ENCODE measurements around the gene C2orf49.

C2orf49 gene

DNA sequence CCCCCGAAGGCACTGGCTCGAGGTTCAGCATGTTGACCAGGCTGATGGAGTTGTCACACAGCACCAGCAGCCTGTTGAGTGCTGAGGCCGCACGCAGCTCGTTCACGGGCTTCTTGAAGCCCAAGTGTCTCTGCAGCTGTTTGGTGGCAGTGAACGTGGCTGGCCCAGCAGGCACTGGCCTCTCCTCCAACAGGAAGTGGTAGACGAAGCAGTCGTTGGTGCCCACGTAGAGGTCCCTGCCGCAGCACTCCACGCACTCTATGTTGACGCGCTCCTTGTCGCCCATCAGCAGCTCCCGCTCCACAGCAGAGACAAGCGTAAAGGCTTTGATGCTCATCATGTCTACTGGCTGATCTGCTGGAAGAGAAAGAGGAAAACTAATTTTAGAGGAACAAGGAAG lies 29.4 kb upstream of the C2orf49 start:
- DNase-seq = no peak
- TF ChIP-seq POLR2A (IDR thresholded peaks at IDR 0.05; ENCODE audit: low read length) (no peak), GATA1 (IDR thresholded peaks at IDR 0.05; ENCODE audit: low read depth, low read length) (no peak)

- no peak for TF ChIP-seq GATA1 (IDR thresholded peaks at IDR 0.05; ENCODE audit: low read depth, low read length)
- no peak for TF ChIP-seq POLR2A (IDR thresholded peaks at IDR 0.05; ENCODE audit: low read length)
Measured at GRCh38 chr2:105308382-105309146, 28.8 kb upstream of the C2orf49 start.

GRCh38 chr2:105309147-105309545 lies 28.2 kb upstream of the C2orf49 start:
- no peak for DNase-seq
- TF ChIP-seq GATA1 (IDR thresholded peaks at IDR 0.05; ENCODE audit: low read depth, low read length) (no peak), POLR2A (IDR thresholded peaks at IDR 0.05; ENCODE audit: low read length) (no peak)

More at GRCh38 chr2:105308382-105309146, 28.8 kb upstream of the C2orf49 start:
- no peak for DNase-seq

DNA sequence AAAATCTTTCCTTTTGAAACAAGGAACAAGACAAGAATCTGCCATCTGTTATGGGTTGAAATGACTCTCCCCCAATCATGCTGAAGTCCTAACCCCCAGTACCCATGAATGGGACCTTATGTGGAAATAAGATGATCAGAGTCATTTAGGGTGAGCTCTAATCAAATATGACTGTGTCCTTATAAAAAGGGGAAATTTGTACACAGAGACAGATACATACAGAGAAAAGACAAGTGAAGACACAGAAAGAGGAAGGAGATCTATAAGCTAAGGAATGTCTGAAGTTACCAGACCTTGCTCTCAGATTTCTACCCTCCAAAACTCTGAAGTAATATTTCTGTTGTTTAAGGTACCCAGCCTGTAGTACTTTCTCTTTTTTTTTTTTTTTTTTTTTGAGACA lies 23.5 kb upstream of the C2orf49 start:
- TF ChIP-seq POLR2A (IDR thresholded peaks at IDR 0.05; ENCODE audit: low read length) (no peak), GATA1 (IDR thresholded peaks at IDR 0.05; ENCODE audit: low read depth, low read length) (no peak)
- DNase-seq = no peak

DNA sequence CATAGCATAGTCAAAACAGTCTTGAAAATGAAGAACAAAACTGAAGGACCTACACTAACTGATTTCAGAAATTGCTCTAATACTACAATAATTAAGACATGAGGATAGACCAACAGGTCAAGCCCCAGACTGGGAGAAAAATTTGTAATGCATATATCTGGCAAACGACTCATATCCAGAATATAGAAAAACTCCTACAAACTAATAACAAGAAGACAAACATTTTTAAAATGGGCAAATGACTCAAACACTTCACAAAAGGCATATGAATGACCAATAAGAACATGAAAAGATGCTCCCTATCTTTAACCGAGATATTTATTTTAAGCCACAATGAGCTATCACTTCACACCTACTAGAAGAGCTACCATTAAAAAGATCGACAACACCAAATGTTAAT lies 22.0 kb upstream of the C2orf49 start:
- no peak for DNase-seq
- no peak for TF ChIP-seq POLR2A (IDR thresholded peaks at IDR 0.05; ENCODE audit: low read length)

DNA sequence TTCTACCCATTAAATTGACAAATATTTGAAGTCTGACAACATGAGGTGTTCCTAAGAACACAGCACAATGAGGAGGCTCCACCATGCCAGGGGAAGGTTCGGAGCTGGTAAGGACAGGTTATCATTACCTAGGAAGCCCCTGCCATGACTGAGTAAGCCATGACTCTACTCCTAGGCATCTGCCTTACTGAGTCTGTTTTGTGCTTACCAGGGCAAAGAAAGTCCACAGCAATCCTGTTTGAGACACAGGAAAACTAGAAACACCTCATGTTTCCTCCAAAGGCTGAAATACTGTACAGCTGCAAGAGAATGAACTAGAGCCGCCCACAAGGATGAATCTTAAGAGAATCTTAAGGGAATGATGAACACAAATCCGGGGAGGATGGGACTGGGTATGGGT lies 19.4 kb upstream of the C2orf49 start:
- DNase-seq = no peak
- TF ChIP-seq GATA1 (IDR thresholded peaks at IDR 0.05; ENCODE audit: low read depth, low read length) = no peak
- TF ChIP-seq POLR2A (IDR thresholded peaks at IDR 0.05; ENCODE audit: low read length) = no peak

GRCh38 chr2:105320651-105321215 lies 16.6 kb upstream of the C2orf49 start:
- no peak for DNase-seq

DNA sequence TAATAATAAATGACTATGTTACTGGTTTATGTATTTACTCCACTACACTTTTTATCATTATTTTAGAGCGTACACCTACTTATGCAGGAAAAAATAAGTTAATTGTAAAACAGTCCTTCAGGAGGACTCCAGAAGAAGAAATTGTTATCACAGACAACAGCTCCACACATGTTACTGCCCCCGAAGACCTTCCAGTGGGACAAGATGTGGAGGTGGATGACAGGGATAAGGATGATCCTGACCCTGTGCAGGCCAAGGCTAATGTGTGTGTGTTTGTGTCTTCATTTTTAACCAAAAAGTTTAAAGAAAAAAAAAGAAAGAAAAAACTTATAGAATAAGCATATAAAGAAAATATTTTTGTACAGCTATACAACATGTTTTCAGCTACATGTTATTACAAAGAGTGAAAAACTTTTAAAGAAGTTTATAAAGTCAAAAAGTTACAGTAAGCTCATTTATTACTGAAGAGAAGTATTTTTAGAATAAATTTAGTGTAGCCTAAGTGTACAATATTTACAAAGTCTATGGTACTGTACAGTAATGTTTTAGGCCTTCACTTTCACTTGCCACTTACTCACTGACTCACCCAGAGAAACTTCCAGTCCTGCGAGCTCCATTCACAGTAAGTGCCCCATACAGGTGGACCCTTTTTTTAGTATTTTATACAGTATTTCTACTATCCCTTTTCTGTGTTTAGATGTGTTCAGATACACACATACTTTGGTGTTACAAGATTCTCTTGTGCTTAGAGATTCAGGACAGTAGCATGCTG lies 15.3 kb upstream of the C2orf49 start:
- TF ChIP-seq POLR2A (IDR thresholded peaks at IDR 0.05; ENCODE audit: low read length) (no peak), GATA1 (IDR thresholded peaks at IDR 0.05; ENCODE audit: low read depth, low read length) (no peak)
- peak in 1 of 2 experiments; percentile 28 for DNase-seq

More at GRCh38 chr2:105320651-105321215, 16.6 kb upstream of the C2orf49 start:
- TF ChIP-seq GATA1 (IDR thresholded peaks at IDR 0.05; ENCODE audit: low read depth, low read length) (no peak), POLR2A (IDR thresholded peaks at IDR 0.05; ENCODE audit: low read length) (no peak)

GRCh38 chr2:105323111-105323510 lies 14.2 kb upstream of the C2orf49 start:
- DNase-seq = no peak
- TF ChIP-seq POLR2A (IDR thresholded peaks at IDR 0.05; ENCODE audit: low read length) (no peak), GATA1 (IDR thresholded peaks at IDR 0.05; ENCODE audit: low read depth, low read length) (no peak)

- no peak for TF ChIP-seq POLR2A (IDR thresholded peaks at IDR 0.05; ENCODE audit: low read length)
- TF ChIP-seq GATA1 (IDR thresholded peaks at IDR 0.05; ENCODE audit: low read depth, low read length) = no peak
- DNase-seq = no peak
Measured at GRCh38 chr2:105324101-105324500, 13.2 kb upstream of the C2orf49 start.

GRCh38 chr2:105324732-105325131 lies 12.6 kb upstream of the C2orf49 start:
- TF ChIP-seq POLR2A (IDR thresholded peaks at IDR 0.05; ENCODE audit: low read length) = no peak
- no peak for TF ChIP-seq GATA1 (IDR thresholded peaks at IDR 0.05; ENCODE audit: low read depth, low read length)
- no peak for DNase-seq

- peak; percentile 14 to 29 for DNase-seq
- no peak for TF ChIP-seq GATA1 (IDR thresholded peaks at IDR 0.05; ENCODE audit: low read depth, low read length)
- TF ChIP-seq POLR2A (IDR thresholded peaks at IDR 0.05; ENCODE audit: low read length) = no peak
Measured at GRCh38 chr2:105325389-105325963, 11.9 kb upstream of the C2orf49 start.

DNA sequence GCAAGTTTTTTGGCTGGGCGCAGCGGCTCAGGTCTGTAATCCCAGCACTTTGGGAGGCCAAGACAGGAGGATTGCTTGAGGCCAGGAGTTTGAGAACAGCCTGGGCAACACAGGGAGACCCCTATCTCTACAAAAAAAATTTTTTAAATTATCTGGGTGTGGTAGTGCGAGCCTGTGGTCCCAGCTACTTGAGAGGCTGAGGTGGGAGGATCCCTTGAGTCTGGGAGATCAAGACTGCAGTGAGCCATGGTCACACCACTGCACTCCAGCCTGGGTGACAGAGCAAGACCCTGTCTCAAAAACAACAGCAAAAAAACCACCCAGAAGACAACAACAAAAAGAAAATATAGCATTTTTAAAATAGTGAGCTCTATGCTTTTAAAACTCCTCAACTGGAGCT lies 10.1 kb upstream of the C2orf49 start:
- DNase-seq = peak; percentile 16 to 43

- TF ChIP-seq GATA1 (IDR thresholded peaks at IDR 0.05; ENCODE audit: low read depth, low read length) (no peak), POLR2A (IDR thresholded peaks at IDR 0.05; ENCODE audit: low read length) (no peak)
- no peak for DNase-seq
Measured at GRCh38 chr2:105327690-105328089, 9.7 kb upstream of the C2orf49 start.

Data from erythroblast (primary cell).